Colonic mucosa (tissue), 4 donors: ENCODE measurements around the gene RP2. TPM values are rescaled to one million over a fixed set of nuclear protein-coding genes. Genes with fewer than 3 reads are reported as not detected.

Experiments
- DNase-seq: peaks from one replicate; pipeline ENCODE4 v3.0.0-alpha.2; 2020
- H3K27ac ChIP-seq: fragments of 200-600 bp; one replicate; pipeline ENCODE4 v1.8.0; 2021
- H3K27me3 ChIP-seq: fragments of 200-600 bp; one replicate; pipeline ENCODE4 v1.8.0; 2021
- H3K36me3 ChIP-seq: fragments of 200-600 bp; one replicate; pipeline ENCODE4 v1.8.0; 2021
- H3K4me1 ChIP-seq: fragments of 200-600 bp; one replicate; pipeline ENCODE4 v1.8.0; 2021; ENCODE audit warnings: mild to moderate bottlenecking
- H3K4me3 ChIP-seq: fragments of 200-600 bp; one replicate; pipeline ENCODE4 v1.8.0; 2021
- H3K9ac ChIP-seq, 2 donors: one replicate each; pipeline ENCODE4 v1.7.0; 2013; ENCODE audit warnings: control low read depth in 2 of 2, low read depth in 2 of 2, low read length in 2 of 2
- H3K9me3 ChIP-seq: fragments of 200-600 bp; one replicate; pipeline ENCODE4 v1.8.0; 2021
- CTCF ChIP-seq: fragments of 200-600 bp; IDR thresholded peaks from one replicate; pipeline ENCODE4 v1.8.0; 2022; ENCODE audit warnings: antibody characterized with exemption, mild to moderate bottlenecking
- intact Hi-C: fragments of 100-400 bp; cut with DNase I; formaldehyde crosslinking; loops from one replicate; pipeline ENCODE4 v1.14.1; 2022
- total RNA-seq, 2 donors: library from RNA; stranded (reverse); fragmentation: NEBNext Ultra II Directional in 1 of 2; extraction: Animal tissue kit (Norgen Biotek cat#: 25700) in 1 of 2; gene quantifications; one replicate each; pipeline ENCODE4 v1.2.1, GENCODE V29; 2021
- donor health status: healthy.
- donor health status: DM: no; HTN: no; CAD: no.
- donor health status: DM: no; HTN: no; CAD: no.

Gene RP2
- total RNA-seq, 2 donors from 2014 or later, result 11.7 to 19.1 TPM

DNA sequence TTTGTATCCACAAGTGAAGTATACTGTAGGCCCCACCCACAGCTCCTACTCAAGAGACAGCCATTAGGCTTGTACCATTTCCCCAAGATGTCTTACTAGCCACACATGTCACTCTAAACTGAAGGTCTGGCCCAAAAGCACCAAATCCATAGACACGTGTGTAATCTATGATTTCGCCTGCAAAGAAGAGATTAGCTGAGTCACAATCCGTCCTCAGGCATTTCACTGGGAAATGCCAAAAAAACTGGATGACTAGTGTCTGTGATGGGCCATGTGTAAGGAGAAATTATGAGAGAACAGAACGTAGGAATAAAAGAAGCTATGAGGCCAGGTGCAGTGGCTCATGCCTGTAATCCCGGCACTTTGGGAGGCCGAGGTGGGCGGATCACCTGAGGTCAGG is 21.9 kb upstream of the RP2 start:
- Histone ChIP-seq H3K9me3 (no peaks in the 10 kb centered on the region), H3K27me3 (no peaks in the 10 kb centered on the region), H3K36me3 (no peaks in the 10 kb centered on the region), H3K4me3 (no peak overlapping the region), H3K9ac (no peak overlapping the region), H3K4me1 (no peaks in the 10 kb centered on the region), H3K27ac (no peak overlapping the region)
- TF ChIP-seq CTCF, result no peak
- intact Hi-C loops, result no loop called here
- no peak for DNase-seq

DNA sequence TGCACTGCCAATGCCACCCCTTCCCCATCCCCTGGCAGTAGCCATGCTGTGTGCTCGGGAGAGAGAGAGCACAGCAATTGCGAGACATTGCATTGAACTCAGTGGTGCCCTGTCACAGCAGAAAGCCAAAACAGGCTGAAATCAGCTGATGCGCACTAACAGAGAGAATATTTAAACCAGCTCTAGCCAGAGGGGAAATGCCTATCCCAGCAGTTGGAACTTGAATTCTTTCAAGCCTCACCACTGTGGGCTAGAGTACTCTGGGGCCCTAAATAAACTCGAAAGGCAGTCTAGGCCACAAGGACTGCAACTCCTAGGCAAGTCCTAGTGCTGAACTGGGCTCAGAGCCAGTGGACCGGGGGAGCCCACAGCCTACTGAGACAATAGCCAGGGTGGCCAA is 17.7 kb upstream of the RP2 start:
- no peaks in the 10 kb centered on the region for H3K4me1 ChIP-seq
- intact Hi-C loops, result no loop called here
- no peak for DNase-seq
- H3K9ac ChIP-seq, result no peak overlapping the region
- no peaks in the 10 kb centered on the region for H3K36me3 ChIP-seq
- H3K27me3 ChIP-seq, result no peaks in the 10 kb centered on the region
- no peak overlapping the region for H3K27ac ChIP-seq
- no peak overlapping the region for H3K4me3 ChIP-seq
- no peaks in the 10 kb centered on the region for H3K9me3 ChIP-seq
- TF ChIP-seq CTCF, result no peak

DNA sequence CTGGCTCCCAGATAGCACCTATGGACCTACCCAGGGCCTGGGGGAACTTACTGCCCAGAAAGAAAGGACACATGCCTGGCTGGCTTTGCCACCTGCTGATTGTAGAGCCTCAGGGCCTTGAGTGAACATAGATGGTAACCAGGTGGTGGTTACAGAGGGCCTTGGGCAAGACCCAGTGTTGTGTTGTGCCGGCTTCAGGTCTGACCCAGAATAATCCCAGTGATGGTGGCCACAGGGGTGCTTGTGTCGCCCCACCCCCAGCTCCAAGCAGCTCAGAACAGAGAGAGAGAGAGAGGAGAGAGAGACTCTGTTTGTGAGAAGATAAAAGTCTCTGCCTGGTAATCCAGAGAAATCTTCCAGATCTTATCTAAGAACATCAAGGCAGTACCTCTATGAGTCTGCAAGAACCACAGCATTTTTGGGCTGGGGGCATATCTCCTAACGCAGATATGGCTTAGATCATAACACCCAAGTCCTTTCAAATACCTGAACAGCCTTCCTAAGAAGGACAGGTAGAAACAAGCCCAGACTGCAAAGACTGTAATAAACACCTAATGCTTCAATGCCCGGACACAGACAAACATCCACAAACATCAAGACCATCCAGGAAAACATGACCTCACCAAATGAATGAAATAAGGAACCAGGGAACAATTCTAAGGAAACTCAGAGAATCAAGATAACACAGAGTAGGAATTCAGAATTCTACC is 16.3 kb upstream of the RP2 start:
- no peak overlapping the region for H3K9ac ChIP-seq
- H3K27ac ChIP-seq, result no peak overlapping the region
- intact Hi-C loops, result no loop called here
- DNase-seq, result no peak
- no peak overlapping the region for H3K4me3 ChIP-seq
- TF ChIP-seq CTCF, result no peak
- no peaks in the 10 kb centered on the region for H3K27me3 ChIP-seq
- H3K4me1 ChIP-seq, result no peaks in the 10 kb centered on the region
- H3K9me3 ChIP-seq, result no peaks in the 10 kb centered on the region
- H3K36me3 ChIP-seq, result no peaks in the 10 kb centered on the region

DNA sequence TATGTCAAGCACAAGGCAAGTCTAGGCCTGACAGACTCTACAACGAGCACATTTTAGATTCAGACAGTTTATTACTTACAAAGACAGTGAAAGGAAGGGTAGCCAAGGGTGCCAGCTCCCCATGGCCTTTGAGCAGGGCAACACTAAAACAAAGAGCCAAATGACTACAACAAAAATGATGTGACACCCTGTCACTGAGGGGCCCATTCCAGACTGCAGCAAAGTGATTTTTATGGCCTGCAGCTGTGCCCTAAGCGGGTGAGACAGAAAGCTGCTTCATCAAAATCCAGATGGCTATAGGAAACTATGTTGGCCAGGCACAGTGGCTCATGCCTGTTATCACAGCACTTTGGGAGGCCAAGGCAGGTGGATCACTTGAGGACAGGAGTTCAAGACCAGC is 13.4 kb upstream of the RP2 start:
- intact Hi-C loops, result no loop called here
- Histone ChIP-seq H3K27ac (no peak overlapping the region), H3K9ac (no peak overlapping the region), H3K4me3 (no peak overlapping the region), H3K9me3 (no peaks in the 10 kb centered on the region), H3K27me3 (no peaks in the 10 kb centered on the region), H3K4me1 (no peaks in the 10 kb centered on the region), H3K36me3 (no peaks in the 10 kb centered on the region)
- DNase-seq, result no peak
- no peak for TF ChIP-seq CTCF

- no peaks in the 10 kb centered on the region for H3K27me3 ChIP-seq
- intact Hi-C loops, result no loop called here
Measured at GRCh38 chrX:46831765-46832327, 5.0 kb upstream of the RP2 start.

More at GRCh38 chrX:46831765-46832327, 5.0 kb upstream of the RP2 start:
- Histone ChIP-seq H3K36me3 (no peaks in the 10 kb centered on the region), H3K9me3 (no peaks in the 10 kb centered on the region), H3K9ac (no peak overlapping the region), H3K4me1 (no peaks in the 10 kb centered on the region), H3K27ac (no peak overlapping the region), H3K4me3 (no peak overlapping the region)
- DNase-seq, result no peak
- no peak for TF ChIP-seq CTCF
